ENCODE results near the gene YJEFN3. TPM values are rescaled to one million over a fixed set of nuclear protein-coding genes. Genes with fewer than 3 reads are reported as not detected.
A peak's percentile ranks its signal among the peaks of the same experiment; 100 is the strongest.

Gene YJEFN3
- polyA plus RNA-seq, 5 donors = 10.1 to 14.8 (median 11.6) TPM

DNA sequence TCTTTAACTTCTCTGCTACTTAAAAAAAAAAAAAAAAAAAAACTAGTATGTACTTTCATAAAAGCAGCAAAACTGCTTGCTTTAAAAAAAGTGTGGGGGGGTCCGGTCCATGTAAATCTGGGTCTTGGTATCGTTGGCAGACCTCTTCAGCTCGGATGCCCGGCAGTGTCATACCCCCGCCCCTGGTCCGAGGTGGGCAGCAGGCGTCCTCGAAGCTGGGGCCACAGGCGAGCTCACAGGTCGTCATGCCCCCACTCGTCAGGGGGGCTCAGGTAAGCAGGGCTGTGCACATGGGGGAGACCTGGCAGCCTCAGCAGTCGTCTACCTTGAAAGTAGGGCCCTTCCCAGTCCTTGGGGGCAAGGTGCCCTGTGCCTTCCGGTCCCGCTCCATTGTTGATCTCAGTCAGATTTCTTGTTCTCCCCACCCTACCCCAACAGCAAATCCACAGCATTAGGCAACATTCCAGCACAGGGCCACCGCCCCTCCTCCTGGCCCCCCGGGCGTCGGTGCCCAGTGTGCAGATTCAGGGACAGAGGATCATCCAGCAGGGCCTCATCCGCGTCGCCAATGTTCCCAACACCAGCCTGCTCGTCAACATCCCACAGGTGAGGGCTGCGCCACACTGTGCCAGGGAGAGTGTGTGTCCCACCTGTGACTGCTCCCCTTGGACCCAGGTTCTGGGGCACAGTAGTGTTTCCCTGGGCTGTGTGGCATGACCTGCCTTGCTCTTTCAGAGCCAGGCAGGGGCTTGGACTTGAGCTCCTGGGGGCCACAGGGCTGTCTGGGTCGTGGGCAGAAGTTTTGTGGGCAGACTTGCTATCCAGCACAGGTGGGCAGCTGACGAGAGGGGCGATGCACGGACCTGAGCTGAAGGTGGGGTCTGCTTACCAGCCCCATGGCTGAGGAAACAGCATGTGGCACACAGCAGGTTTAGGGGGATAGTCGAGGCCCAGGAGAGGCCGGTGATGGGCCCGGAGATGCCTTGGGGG, 32.8 kb upstream of the YJEFN3 start:
- no peak for DNase-seq

DNA sequence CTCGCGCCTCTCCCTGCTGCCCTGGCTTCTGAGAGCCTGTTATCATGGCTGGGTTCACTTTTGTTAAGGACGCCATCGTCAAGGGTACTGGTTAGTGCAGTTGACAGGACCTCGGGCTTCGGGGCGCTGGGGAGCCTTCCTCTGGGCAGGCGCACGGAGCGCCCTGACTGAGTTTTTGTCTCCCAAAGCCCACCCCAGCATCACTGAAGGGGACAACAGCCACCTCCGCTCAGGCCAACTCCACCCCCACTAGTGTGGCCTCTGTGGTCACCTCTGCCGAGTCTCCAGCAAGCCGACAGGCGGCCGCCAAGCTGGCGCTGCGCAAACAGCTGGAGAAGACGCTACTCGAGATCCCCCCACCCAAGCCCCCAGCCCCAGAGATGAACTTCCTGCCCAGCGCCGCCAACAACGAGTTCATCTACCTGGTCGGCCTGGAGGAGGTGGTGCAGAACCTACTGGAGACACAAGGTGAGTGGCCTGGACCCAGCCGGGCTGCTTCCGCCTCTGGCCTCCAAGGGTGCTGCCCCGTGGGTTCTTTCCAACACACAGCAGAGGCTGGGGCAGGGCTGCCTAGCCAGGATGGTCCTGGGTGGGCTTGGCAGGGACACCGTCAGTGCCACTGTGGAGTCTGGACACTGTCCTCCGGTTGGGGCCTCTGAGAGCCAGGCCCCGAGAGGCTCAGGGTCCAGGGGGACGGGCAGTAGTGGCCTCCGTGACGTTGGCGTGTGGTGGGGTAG, 30.3 kb upstream of the YJEFN3 start:
- no peak for DNase-seq

DNA sequence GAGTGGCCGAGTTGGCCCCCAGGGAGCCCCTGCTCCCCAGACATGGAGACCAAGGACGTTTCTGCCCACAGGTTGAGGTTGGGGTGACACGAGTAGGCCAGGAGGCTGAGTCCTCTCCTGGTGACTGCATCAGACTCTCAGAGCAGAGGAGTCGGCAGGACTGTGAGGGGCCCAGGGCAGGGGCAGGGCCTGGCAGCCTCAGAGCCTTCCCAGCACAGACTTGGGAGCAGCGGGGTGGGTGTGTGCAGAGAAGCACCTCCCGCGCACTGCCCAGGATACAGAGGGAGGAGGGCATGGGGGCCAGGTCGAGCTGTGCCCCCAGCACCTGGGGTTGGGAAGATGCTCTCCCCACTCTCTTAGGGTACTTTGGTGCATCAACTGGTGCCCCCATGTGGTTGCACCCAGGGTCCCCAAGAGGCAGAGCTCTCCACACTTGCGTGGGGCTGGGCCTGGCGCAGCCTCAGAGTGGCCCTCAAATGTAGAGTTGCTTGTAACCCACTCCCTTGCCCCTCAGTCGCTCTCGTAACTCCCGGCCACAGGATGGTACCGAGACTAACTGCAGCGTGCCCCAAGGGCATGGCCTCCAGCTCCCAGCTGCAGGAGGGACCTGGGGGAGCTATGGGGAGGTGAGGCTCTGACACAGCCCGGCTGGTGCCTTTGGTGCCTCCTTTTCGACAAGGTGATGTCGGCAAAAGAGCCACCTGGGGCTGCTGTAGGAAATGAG, 29.3 kb upstream of the YJEFN3 start:
- no peak for DNase-seq

DNA sequence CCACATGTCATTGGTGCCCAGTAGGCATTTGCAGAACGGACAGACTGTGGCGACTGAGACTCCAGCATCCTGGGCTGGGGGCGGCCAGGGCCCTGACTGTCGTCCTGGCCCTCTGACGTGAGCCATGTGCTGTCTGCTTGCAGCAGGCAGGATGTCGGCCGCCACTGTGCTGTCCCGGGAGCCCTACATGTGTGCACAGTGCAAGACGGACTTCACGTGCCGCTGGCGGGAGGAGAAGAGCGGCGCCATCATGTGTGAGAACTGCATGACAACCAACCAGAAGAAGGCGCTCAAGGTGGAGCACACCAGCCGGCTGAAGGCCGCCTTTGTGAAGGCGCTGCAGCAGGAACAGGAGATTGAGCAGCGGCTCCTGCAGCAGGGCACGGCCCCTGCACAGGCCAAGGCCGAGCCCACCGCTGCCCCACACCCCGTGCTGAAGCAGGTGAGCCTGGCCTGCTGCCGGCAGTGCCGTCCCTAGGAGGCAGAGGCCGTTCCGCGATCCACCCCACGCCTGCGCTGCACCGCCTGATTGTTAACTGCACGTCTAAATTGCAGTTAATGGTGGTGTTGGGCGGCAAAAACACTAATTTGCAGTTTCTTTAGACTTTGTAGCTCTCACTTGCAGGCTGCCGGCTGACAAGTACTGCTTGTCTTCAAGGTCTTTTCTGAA, 27.6 kb upstream of the YJEFN3 start:
- no peak for DNase-seq

DNA sequence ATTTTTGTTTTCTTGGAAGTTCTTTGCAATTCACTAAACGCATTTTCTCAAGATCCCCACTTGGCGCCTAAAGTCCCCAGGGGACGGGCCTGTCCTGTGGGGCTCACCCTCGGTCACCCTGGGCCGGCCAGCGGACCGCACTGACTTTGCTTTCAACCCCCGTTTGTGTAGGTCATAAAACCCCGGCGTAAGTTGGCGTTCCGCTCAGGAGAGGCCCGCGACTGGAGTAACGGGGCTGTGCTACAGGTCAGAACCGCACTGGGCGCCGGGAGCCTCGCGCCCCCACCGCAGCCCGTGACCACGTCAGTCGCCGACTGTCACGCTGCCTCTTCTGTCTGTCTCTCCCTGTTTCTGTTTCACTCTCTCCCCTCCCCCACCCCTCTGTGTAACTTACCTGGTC, 26.9 kb upstream of the YJEFN3 start:
- DNase-seq = no peak

DNA sequence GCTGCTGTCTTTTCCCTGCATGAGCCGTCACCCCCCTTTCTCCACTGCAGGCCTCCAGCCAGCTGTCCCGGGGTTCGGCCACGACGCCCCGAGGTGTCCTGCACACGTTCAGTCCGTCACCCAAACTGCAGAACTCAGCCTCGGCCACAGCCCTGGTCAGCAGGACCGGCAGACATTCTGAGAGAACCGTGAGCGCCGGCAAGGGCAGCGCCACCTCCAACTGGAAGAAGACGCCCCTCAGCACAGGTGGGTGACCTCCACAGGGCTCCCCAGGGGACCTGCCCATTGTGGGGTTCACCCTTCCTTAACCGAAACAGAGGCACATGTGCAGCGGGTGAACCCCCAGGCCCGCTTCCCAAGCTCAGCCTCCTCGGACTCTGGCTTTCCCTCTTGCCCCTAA, 26.4 kb upstream of the YJEFN3 start:
- no peak for DNase-seq

DNA sequence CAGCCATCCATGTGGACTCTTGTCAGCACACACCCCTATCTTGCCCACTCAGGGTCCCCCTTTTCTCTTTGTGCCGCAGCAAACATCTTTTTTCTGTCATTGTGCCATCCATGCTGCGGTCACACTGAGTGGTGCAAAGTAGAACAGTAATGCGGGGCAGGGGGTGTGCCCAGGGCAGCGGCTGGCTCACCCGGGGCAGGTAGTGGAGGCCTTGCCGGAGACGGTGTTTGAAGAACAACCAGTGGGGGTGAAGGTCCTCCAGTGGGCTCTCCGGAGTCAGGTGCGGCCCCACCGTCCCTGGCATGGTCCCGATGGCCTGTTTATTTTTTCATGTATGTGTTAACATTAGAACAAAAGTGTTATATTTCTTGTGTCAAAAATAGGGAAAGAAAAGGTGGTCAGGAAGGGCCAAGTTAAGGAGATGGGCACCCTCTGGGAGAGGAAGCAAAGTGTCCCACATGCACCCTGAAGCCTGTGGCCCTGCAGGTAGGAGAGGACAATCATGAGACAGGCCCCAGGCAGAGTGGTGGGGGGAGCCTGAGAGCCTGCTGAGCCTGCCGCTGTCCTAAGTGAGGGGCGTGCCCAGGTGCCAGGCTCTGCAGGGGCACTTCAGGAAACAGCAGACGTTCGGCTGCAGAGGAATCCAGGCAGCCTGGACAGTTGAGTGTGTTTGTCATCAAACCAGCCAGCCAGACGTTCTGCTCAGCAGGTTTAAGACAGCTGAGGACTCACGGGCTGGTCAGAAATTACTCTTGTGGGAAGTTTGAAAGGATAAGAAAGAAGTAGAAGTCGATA, 25.7 kb upstream of the YJEFN3 start:
- no peak for DNase-seq

DNA sequence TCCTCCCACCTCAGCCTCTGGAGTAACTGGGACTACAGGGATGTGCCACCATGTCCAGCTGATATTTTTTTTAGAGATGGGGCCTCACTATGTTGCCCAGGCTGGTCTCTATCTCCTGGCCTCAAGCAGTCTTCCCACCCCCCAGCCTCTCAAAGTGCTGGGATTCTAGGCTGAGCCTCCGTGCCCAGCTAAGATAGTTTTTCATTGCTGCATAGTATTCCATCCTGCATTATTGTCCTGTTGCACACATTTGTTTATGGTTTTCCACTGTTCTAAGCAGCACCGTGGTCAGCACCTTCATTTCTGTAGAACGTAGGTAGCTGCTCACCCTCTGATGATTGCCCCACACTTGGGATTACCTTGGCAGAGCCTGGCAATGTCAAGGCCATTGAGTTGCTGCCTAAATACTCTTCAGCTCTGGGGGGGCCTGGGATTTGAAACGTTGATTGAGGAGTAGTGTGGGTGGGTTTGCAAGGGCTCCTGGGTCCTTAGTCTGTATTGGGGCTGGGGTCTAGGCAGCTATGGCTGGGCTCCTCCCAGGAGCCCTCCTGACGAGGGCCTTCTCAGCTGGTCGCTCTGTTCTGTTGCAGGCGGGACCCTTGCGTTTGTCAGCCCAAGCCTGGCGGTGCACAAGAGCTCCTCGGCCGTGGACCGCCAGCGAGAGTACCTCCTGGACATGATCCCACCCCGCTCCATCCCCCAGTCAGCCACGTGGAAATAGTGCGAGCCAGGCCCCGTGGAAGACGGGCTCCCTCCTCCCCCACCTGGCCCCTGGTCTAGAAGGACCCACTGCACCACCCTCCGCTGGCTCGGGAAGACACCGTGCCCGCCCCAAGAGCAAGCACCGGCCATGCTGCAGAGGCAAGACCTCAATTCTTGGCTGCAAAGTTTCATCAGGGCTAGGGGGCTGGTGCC, 23.7 kb upstream of the YJEFN3 start:
- no peak for DNase-seq

DNA sequence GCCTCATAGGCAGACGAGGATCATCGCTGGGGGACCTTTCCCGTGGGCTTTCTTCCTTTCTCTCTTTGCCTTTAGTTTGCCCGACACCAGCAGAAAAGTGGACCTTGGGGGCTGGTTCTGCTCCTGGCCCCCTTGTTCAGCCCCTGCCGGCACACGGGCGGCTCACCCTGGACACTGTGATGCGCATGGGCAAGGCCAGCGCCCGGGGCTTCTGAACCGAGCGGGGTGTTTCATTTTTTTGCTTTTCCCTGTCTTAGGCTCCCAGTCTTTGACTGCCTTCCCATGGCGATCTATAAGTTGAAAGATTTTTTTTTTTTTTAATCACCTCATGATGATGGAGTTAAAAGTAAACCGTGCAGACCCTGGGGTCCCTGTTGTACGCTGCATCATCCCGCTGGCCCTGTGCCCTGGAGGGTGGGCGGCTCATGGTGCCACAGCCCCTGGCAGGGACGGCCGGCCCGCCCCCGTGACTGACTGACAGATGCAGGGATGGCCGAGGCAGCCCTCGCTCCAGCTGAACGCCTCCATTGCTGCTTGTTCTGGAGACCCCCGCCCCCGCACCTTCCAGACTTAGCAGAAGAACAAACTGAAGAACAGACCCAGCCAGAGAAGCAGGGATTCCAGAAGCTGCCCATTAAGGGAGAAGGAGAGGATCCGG, 22.9 kb upstream of the YJEFN3 start:
- no peak for DNase-seq

DNA sequence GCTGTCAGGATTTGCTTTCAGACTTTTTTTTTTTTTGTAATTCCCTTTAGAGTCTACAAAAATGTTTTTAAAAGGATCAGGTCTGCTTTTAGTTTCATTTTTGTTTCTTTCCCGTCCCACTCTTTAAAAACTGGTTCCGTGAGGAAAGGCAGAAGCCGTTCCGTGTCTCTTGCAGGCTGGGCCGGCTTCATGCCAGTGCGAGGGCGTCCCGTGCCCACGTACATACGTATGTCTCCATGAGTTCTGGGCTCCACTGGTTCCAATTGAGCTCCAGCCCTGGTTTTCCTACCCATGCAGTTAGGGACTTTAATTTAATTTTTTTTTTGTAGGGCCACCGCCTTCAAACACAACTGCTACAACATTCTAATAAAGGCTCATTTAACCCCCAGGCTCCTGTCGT, 22.1 kb upstream of the YJEFN3 start:
- no peak for DNase-seq

DNA sequence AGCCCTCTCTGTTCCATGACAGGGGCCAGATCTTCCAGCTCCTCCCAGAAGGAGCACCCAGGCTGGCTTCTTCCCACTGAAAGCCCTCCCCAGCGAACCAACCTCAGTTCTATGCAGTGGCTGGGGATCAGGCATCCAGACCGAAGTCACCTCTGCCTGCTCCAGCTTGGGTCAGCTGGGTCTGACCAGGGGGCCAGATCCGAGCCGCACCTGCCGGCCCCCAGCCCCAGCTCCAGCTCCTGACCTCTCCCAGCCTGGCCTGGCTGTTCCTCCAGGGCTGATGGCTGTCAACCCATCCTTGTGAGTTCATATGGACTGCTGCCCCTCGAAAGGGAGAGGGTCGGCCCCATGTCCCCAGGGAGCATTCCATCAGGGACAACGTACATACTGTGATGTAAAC, 21.4 kb upstream of the YJEFN3 start:
- no peak for DNase-seq

DNA sequence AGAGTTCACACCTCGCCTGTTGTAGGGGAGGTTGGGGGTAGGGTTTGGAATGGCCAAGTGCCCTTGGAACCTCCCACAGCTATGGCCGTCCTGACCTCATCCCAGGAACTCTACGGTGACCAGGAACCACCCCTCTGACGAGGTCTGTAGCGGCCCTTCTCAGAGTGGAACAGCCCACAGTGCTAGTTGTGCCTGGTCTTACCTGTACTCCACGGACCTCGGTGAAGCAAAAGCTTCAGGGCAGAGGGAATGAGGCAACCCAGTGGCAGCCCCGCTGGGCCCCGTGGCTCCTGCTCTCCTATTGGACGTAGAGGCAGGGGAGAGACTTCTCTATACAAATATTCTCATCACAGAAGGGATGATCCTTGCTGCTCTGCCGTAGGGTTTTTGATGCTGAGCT, 20.5 kb upstream of the YJEFN3 start:
- DNase-seq = no peak

DNA sequence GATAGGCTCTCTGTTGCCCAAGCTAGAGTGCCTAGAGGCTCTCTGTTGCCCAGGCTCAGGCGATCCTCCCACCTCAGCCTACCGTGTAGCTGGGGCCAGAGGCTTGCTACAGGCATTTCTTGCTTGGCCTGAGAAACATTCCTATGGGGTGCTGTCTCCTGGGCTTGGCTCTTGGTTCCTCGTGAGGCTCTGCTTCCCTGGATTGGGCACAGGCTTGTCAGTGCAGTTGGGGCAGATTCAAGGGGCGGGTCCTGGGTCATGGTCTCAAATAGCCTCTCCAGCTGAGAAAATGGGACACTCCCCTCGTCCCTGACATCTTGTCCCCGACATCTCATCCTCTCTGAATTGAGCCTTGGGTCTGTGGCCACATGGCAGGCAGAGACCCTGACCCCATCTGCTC, 18.3 kb upstream of the YJEFN3 start:
- DNase-seq = no peak

DNA sequence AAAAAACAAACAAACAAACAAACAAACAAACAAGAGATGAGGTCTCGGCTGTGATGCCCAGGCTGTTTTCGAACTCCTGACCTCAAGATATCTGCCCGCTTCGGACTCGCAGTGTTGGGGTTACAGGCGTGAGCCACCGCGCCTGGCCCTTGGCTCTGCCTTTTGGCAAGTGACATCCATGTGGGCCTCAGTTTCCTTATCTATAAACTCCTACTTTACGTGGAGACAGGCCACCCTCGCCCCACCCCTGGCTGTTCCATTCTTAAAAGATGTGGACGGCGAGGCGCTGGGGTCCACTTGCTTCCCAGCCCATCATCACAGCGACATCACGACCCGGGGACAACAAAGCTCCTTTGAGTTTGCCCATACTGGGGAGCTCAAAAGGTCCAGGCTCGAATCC, 15.0 kb upstream of the YJEFN3 start:
- no peak for DNase-seq

DNA sequence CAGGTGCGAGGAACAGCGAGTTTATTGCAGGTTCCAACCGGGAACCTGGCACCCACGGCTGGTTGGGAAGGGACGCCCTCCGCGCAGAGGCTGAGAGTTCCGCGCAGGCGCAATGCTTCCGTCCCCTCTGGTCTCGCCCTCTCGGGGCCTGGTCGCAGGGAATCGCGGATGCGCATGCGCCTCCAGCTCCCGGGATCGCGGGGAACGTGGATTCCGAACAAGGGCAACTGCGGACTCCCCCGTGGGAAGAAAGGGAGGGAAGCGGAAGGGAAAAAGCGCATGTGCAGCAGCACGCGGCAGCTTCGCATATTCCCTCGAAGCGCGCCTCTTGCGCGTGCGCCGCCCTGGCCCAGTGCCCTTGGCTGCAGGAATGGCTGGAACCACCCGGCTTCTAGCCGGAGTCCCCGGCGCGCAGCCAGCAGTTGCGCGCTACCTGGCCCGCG, 14.5 kb upstream of the YJEFN3 start:
- DNase-seq = peak; percentile 72 to 81

DNA sequence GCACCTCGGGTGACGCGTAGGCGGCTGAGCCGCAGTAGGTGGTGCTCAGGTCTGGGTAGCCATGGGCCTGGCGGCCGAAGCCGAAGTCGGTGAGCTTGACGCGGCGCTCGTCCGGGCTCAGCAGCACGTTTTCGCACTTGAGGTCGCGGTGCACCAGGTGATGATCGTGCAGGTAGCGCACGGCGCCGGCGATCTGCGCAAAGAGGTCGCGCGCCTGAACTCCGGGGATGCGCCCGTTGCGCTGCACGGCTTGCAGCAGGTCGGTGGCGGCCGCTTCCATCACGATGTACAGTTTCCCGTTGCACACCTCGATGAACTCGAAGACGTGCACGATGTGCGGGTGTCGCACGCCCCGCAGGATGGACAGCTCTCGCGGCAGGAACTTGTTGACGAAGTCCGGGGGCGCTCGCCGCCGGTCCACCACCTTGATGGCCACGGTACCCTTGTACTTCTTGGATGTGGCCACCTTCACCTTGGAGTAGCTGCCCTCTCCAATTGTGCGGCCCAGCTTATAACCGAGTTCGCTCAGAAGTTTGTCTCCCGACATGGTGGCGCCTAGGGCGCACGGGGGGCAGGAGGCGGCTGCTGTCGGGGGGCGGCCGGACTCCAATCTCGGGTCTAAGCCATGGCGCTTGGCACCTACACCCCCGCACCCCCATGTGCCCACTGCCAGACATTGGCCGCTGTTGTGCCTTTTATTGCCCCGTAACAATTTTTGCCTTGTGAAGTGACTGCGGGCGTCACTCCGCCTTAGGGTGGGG, 13.7 kb upstream of the YJEFN3 start, which contains the start of gene TSSK6:
Gene TSSK6 (minus strand): TSS at position 668 of the 761 bp plus-strand sequence. CDS start 121 bp downstream, at position 547.
- DNase-seq = no peak

DNA sequence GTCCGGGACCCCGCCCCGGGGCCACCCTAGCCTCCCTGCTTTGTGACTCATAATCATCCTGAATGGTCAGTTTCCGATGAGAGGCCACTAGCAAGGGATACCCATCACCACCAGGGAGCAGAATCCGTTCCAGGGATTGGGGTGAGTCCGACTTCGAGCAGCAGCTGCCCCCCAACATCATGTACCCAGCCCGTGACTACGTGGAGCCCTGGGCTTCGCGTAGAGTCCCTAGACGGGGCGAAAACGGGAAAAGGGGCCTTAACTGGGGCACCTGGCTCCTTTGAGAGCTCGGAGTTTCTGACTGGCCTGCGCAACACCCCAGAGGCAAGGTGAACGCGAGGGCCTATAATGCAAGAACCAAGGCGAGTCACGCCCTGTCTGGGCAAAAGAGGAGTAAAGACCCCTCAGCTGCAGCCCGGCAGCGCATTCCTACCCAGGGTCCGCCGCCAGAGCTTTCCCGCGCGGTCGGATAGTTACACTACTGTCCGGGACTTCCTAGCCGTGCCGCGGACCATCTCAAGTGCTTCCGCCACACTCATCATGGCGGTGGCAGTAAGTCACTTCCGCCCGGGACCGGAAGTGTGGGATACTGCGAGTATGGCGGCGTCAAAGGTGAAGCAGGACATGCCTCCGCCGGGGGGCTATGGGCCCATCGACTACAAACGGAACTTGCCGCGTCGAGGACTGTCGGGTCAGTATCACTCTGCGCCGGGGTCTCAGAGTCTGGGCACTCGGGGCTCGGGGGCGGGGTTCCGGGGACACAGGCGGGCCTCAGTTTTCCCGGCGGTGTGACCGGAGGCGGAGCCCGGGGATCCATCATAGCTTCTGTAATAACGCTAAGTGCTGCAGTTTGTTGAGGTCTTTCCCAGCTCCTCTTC, 12.8 kb upstream of the YJEFN3 start, which contains the start of gene NDUFA13:
Gene NDUFA13 (plus strand): TSS at position 584 of the 878 bp plus-strand sequence. CDS start 14 bp downstream, at position 598.
- peak; percentile 93 to 94 for DNase-seq

All from right lung (tissue), 5 donors.